ENCODE data around the gene SPAG8.

- TF ChIP-seq CTCF (IDR thresholded peaks at IDR 0.05) (no peak), EP300 (IDR thresholded peaks at IDR 0.05) (no peak), POLR2A (IDR thresholded peaks at IDR 0.05) (no peak)
Measured at GRCh38 chr9:35789541-35789940, 22.5 kb downstream of the SPAG8 start.
